Keratinocyte (primary cell): ENCODE data around the gene FAM117A.

Source experiments
- EZH2 ChIP-seq: IDR thresholded peaks from one replicate; pipeline ENCODE4 v1.6.1; 2012; ENCODE audit warnings: inconsistent platforms, mild to moderate bottlenecking, low read length, moderate library complexity
- TF ChIP-seq, protein P1 (sequence below), 3 experiments: IDR thresholded peaks in 1 of 3; conservative IDR thresholded peaks in 1 of 3; optimal IDR thresholded peaks in 1 of 3; 2 replicates in 2 of 3; 3 replicates in 1 of 3; pipeline versions ENCODE3 to v1.5.1; 2011; ENCODE audit warnings: low read length in 3 of 3, mild to moderate bottlenecking in 3 of 3, moderate library complexity in 2 of 3, control low read depth in 1 of 3, inconsistent platforms in 1 of 3; ENCODE audit not compliant: insufficient read depth in 2 of 3; ENCODE audit errors: extremely low read depth in 1 of 3

DNA sequence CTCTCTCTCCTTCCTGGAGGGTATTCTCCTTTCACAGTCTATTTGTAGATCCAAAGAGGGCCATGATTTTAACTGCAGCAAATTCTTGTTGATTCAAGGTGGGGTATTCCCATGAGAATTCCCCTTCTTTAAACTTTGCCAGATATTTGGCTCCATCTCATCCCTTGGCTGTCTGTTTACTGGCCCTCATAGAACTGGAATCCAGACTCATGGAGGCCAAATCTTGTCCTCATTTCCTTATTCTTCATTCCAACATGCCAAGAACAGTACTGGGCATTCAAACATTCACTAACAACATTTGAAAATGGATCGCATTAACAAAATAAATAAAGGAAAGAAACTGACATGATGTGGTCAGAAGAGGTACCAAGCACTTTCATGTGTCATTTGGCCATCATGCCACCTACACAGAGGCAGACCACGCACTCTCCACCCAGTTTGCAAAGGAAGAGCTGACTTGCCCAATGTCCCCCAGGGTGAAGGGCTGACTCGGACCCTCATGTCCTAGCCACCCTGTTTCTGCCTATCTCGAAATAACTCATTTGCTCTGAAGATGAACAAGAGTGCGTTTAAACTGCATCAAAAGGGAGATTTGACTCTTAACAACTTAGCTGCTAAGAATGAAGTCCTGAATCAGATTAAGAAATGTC is 33.0 kb downstream of the FAM117A start:
- TF ChIP-seq, protein P1, sequence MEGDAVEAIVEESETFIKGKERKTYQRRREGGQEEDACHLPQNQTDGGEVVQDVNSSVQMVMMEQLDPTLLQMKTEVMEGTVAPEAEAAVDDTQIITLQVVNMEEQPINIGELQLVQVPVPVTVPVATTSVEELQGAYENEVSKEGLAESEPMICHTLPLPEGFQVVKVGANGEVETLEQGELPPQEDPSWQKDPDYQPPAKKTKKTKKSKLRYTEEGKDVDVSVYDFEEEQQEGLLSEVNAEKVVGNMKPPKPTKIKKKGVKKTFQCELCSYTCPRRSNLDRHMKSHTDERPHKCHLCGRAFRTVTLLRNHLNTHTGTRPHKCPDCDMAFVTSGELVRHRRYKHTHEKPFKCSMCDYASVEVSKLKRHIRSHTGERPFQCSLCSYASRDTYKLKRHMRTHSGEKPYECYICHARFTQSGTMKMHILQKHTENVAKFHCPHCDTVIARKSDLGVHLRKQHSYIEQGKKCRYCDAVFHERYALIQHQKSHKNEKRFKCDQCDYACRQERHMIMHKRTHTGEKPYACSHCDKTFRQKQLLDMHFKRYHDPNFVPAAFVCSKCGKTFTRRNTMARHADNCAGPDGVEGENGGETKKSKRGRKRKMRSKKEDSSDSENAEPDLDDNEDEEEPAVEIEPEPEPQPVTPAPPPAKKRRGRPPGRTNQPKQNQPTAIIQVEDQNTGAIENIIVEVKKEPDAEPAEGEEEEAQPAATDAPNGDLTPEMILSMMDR (optimal IDR thresholded peaks at IDR 0.05 in 1 of 3, IDR thresholded peaks at IDR 0.05 in 1 of 3, conservative IDR thresholded peaks at IDR 0.05 in 1 of 3; ENCODE audit: extremely low read depth in 1 of 3, insufficient read depth in 2 of 3, low read length in 3 of 3) = no peak
- no peak for TF ChIP-seq EZH2
